GM19025 (cell line): ENCODE data around the gene PFN3.
A peak's percentile ranks its signal among the peaks of the same experiment; 100 is the strongest.

Experiments used
- ATAC-seq: cut with Tn5 transposase; IDR thresholded peaks from one replicate; pipeline ENCODE4 v1.9.1; 2021; ENCODE audit warnings: mild to moderate bottlenecking, low read depth, moderate library complexity; ENCODE audit not compliant: unreplicated experiment

Gene PFN3

GRCh38 chr5:177399997-177400868 lies at the start of gene PFN3:
PFN3 (minus strand) TSS chr5:177400661; CDS start chr5:177400576, 85 bp downstream.
- no peak for ATAC-seq

- no peak for ATAC-seq
These were observed 48.9 kb upstream of the PFN3 start for GRCh38 chr5:177449140-177450061.

GRCh38 chr5:177448244-177448950 lies 47.9 kb upstream of the PFN3 start:
- no peak for ATAC-seq

- no peak for ATAC-seq
These were observed 47.3 kb upstream of the PFN3 start for GRCh38 chr5:177447611-177448243.

- ATAC-seq, result peak; percentile 33
These were observed 46.7 kb upstream of the PFN3 start for GRCh38 chr5:177447066-177447610.

GRCh38 chr5:177446200-177447065 lies 46.0 kb upstream of the PFN3 start, which contains the start of gene PRR7:
PRR7 (plus strand) TSS chr5:177446814; CDS start chr5:177455068, 8,254 bp downstream.
- ATAC-seq, result peak; percentile 62

GRCh38 chr5:177445917-177446199 lies 45.4 kb upstream of the PFN3 start:
- ATAC-seq, result no peak

GRCh38 chr5:177445052-177445916 lies 44.8 kb upstream of the PFN3 start:
- ATAC-seq, result no peak

- ATAC-seq, result no peak
These were observed 43.9 kb upstream of the PFN3 start for GRCh38 chr5:177444106-177445051.

- ATAC-seq, result no peak
These were observed 42.9 kb upstream of the PFN3 start for GRCh38 chr5:177443144-177443983.

- no peak for ATAC-seq
These were observed 41.8 kb upstream of the PFN3 start for GRCh38 chr5:177442066-177442826.

GRCh38 chr5:177440990-177441780 lies 40.7 kb upstream of the PFN3 start:
- no peak for ATAC-seq

GRCh38 chr5:177440211-177440989 lies 39.9 kb upstream of the PFN3 start:
- ATAC-seq, result no peak

GRCh38 chr5:177439518-177440053 lies 39.1 kb upstream of the PFN3 start:
- no peak for ATAC-seq
